GM21381 (cell line): ENCODE results near the gene WIPF2.

Experiments
- ATAC-seq: cut with Tn5 transposase; IDR thresholded peaks from one replicate; pipeline ENCODE4 v1.9.1; 2021; ENCODE audit warnings: mild to moderate bottlenecking, moderate library complexity; ENCODE audit not compliant: unreplicated experiment

WIPF2 gene, protein sequence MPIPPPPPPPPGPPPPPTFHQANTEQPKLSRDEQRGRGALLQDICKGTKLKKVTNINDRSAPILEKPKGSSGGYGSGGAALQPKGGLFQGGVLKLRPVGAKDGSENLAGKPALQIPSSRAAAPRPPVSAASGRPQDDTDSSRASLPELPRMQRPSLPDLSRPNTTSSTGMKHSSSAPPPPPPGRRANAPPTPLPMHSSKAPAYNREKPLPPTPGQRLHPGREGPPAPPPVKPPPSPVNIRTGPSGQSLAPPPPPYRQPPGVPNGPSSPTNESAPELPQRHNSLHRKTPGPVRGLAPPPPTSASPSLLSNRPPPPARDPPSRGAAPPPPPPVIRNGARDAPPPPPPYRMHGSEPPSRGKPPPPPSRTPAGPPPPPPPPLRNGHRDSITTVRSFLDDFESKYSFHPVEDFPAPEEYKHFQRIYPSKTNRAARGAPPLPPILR

DNA sequence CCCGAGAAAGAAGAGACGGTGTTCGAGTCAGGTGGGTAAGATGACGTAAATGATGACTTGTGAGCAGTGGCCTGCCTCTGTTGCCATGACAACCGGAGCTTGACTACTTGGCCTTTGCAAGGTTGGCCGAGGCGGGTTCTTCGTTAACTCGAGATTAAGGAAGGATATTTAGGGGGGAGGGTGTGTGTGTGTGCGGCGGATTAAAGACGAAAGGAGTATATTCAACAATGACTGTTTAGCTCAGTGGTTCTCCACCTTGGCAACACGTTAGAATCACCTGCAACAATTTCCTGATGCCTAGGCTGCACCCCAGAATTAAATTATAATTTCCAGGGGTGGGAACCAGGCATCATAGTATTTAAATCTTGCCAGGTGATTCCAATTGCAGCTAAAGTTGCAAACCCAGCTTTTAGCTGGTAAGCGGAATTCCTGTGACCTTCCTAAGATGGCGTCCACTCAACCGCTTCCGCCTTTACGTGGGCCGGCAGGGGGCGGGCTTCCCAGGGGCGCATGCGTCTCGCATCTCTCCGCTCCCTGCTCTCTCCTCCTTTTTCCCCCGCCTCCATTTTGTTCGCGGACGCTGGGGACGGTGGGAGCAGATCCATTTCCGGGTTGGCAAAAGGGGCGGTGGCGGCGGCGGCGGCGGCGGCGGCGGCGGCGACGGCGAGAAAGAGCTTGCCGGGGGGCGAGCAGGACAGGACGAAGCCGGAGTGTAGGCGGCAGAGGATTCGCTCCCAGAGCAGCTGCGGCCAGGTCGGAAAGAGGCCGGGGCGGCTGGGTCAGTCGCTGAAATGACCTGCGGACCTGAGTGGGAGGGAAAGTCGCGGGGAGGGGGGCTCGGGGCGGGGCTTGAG lies at the start of gene WIPF2:
Gene WIPF2 (plus strand): TSS at position 565 of the 854 bp plus-strand sequence. CDS start 37,156 bp downstream, outside the sequence.
- peak; percentile 87 for ATAC-seq

DNA sequence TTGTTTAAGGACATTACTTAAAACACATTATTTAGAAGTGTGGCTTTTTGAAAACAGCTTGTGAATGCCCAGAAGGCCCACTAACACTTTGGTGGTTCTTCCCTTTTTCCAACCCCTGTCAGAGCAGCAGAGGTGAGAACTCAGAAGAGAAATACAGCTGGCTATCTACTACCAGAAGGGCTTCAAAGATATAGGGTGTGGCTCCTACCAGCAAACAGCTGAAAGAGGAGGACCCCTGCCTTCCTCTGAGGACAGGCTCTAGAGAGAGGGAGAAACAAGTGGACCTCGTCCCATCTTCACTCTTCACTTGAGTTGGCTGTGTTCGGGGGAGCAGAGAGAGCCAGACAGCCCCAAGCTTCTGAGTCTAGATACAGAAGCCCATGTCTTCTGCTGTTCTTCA lies 48.8 kb upstream of the WIPF2 start:
- ATAC-seq: no peak

DNA sequence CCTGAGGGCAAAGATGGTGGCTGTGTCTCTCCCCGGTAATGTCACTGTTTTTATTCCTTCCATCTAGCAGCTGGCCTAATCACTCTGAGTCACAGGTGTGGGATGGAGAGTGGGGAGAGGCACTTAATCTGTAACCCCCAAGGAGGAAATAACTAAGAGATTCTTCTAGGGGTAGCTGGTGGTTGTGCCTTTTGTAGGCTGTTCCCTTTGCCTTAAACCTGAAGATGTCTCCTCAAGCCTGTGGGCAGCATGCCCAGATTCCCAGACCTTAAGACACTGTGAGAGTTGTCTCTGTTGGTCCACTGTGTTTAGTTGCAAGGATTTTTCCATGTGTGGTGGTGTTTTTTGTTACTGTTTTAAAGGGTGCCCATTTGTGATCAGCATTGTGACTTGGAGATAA lies 47.4 kb upstream of the WIPF2 start:
- no peak for ATAC-seq

DNA sequence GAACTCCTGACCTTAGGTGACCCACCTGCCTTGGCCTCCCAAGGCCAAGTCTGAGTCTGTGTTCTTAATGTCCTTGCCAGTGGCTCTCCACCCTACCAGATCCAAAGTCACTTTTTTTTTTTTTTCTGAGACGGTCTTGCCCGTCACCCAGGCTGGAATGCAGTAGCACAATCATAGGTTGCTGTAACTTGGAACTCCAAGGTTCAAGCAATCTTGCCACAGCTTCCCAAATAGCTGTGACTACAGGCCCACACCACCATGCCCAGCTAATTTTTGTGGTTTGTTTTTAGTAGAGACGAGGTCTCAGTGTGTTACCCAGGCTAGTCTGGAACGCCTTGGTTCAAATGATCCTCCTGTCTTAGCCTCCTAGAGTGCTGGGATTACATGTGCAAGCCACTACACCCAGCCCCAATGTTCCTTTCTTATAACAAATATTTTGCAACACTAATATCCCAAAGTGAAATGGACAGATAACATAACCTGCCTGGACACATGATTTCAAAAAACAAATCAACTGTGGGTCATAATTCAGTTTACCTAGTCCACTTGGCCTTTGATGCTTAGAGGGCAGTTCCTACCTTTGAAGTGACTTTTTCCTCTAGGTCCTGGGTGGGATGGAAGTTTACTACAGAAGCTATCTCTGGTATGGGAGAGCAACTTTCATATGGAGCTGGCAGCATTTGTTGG lies 45.9 kb upstream of the WIPF2 start:
- ATAC-seq: no peak

DNA sequence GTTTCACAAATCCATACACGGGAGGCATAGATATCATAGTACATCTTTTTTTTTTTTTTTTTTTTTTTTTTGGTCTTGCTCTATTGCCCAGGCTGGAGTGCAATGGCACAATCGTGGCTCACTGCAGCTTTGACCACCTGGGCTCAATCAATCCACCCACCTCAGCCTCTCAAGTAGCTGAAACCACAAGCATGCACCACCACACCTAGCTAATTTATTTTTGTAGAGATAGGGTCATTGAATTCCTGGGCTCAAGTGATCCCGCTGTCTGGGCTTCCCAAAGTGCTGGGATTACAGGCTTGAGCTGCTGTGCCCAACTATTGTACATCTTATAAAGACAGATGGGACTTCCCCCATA lies 45.3 kb upstream of the WIPF2 start:
- ATAC-seq: no peak

DNA sequence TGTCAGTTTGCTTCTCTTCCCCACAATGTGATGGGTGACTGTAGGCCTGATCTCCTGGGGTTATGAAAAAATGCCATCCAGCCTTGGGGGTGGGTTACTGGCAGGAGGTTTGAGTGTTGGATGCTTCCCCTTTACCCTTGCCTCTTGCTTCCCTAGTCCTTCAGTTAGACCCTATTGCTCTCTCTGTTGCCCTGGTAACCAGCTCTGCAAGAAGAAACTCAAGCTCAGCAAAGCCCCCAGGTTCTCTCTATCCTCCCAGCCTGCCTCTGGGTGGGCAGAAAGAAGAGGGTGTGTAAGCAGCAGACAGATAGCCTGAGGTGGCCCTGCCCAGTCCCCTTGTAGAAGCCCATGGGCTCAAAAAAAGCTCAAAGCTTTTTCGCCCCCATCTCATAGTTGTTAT lies 44.6 kb upstream of the WIPF2 start:
- no peak for ATAC-seq

DNA sequence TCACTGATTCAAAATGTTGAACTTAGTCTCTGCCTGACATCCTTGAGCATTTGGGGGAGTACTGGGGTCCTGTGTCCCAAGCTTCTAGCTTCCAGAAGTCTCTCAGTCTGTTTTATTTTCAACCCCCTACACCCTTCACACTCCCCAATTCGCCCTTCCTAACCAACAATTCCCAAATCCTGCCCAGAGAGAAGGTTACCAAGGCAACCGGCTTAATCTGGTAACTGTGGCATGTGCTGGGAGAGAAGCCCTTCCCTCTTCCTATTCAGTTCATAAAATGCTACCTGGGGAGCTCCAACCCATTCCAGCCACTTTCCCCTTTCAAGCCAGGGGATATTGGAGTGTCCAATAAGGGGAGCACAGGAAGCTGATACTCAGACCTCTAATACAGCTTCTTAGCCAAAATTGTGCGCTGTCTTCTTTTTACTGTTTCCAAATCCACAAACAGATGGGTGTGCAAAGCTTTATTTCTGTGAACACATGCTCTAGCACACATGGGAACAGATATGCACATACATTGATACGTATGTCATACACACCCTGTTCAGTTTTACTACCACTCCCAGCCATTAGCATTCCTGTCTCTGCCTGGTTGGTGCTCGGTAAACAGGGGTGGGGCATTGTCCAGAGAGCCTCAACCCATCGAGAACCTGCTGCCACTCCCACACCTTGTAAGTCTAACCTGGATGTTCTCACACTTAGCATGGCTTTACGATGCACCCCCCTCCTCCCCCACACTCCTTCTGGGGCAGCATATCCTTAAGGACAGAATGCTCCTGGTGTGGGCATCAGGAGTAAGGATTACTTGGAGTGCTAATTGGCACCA lies 43.0 kb upstream of the WIPF2 start:
- no peak for ATAC-seq

DNA sequence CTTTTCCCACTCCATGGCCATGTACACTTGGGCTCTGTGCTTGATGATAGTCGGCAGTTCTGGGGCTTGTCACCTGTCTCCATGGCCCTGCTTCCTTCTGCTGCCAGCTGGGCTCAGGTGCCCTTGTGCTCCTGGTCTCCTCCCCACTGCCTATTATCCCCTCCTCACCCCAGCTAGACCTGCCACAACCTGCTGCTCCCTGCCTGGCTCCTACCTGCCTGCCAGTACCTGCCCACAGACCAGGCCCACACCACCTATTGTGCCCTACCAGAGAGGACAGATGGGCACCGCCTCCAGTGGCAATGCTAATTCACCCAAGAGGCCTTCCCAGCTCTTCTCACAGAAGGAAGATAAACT lies 42.4 kb upstream of the WIPF2 start:
- no peak for ATAC-seq

DNA sequence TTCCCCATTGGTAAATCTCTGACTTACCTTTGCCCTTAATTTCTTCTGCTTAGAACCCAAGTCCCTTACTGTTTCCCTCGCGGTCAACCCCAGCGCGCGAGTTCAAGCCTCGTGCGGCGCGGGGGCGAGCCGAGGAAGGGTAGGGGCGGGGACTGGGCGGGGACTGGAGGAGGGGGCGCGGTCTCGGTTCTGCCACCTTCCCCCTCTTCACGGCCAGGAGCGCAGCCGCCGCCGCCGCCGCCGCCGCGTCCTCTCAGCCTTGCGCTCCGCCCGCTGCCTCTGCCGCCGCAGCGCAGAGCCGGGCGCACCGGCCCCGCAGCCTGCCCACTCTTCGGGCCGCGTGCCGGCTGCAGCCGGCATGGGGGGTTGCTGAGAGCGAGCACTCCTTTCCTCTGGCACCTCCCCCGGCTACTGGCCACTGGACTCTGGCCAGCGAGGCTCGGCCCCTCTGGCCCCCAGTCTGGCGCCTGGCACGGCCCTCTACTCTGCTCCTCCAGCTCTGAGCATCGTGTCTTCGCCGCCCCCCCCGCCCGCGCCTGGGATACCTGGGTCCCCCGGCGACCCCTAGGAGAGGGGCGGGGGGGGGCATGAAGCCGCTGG lies 41.7 kb upstream of the WIPF2 start, which contains the start of gene RAPGEFL1:
Gene RAPGEFL1 (plus strand): TSS at position 196 of the 600 bp plus-strand sequence. CDS start 392 bp downstream, at position 588.
- ATAC-seq: no peak

DNA sequence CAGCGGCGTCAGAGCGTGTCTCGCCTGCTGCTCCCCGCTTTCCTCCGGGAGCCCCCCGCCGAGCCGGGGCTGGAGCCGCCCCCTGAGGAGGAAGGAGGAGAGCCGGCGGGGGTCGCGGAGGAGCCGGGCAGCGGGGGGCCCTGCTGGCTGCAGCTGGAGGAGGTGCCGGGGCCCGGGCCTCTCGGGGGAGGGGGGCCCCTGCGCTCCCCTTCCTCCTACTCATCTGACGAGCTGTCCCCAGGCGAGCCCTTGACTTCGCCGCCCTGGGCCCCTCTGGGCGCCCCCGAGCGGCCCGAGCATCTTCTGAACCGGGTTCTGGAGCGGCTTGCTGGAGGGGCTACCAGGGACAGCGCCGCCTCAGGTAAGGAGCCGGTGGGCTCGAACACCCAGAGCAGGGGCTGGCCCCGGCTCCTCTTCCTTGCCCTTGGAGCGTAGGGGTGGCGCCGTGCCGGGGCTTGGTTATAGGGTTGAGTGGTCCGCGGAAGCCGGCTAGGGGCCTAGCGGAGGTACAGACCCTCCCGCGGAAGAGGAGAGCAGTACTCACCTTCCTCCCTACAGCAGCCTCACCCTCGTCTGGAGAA lies 41.0 kb upstream of the WIPF2 start:
- no peak for ATAC-seq

DNA sequence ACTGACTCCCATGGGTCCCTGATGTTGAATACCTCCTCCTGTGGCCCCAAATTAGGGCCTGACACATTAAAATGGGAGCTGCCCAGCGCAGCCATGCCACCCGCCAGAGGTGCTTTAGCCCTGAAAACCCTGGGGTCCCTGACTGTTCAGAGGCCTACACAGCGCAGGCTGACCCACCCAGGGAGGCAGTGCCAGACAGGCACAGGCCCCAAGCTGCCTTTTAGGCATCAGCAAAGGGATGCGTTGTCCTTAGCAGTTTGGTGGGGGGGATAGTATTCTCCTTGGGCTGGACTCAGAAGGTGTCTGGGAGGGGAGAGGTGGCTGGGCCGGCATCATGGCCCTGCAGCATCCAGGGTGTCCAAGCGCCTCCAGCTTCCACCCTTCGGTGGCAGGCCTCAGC lies 40.4 kb upstream of the WIPF2 start:
- no peak for ATAC-seq

DNA sequence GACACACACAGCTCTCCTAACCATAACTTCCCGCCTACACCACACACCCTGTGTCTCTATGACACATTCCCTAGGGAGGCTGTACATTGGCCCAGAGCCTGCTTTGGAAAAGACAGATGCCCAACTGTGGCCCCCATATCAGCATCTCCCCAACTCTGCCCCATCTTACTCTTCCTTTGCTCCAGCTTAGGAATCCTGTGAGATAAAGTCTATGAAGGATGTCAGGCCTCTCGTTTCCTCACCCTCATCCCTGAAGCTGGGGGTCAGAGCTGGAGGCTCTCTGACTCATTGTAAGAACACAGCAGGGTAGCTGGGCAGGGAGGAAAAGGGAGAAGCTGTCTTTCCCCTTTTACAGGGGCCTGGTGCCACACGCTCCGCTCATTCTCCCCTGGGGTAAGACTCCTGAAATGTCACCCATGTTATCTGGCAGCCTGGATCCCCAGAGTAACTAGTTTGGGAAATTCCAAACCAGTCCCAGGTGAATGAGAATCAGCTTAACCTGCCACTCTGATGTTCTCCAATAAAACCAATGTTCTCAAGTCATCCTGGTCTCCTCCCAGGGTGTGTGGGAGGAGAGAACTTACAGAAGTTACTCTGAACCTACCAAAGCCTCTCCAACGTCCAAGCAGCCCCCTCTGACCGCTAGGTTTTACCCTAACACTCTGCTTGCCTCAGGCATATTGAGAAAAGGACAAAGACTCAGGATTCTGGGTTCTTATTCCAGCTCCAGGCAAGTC lies 39.0 kb upstream of the WIPF2 start:
- ATAC-seq: no peak

DNA sequence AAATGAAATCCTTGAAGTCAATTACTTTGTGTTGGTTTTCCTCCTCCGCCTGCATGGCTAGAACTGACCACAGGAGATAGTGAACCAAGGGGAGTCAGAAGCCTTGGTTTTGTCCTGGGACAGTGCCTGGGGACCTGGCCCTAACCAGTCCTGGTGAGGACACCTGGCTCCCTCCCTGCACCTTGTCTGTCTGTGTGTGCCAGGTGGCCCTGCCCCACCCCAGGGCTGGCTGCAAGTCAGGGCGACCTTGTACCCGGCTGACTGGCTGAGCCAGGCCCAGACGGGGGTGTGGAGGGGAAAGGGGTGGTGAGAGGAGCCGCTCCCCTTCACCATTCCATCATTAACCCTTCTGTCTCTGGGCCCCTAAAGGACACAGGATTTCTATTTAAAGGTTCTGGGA lies 38.4 kb upstream of the WIPF2 start:
- no peak for ATAC-seq

DNA sequence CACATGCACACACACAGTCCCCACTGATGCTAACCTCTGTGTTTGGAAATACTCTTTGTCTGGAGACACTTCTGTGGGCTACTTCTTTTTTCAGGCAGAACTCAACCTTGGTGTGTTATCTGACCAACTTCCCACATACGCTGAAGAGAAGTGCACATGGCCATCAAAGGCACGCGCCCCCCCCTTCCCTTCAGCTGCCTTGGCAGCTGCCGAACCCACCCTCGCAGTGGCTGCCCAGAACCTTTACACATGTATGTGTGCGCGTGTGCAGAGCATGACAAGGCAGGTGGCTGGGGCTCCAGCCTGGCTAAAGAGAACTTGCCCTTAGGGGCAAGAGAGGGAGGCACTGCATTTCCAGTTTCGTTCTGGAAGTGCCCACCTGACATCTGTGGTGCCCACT lies 37.9 kb upstream of the WIPF2 start:
- ATAC-seq: no peak

DNA sequence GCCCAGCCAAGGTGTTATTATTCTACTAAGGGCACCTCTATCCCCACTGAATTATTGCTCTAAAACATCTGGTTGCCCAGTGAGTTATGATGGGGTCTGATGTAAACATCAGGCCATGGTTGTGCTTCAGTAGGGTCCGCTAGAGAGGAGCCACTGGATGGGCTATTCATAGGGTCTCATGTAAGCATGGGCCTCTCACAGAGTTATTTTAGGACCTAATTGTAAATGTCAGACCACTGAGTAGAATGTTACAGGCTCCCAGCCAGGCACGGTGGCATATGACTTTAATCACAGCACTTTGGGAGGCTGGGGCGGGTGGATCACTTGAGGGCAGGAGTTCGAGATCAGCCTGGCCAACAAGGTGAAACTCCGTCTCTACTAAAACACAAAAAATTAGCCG lies 36.5 kb upstream of the WIPF2 start:
- no peak for ATAC-seq

DNA sequence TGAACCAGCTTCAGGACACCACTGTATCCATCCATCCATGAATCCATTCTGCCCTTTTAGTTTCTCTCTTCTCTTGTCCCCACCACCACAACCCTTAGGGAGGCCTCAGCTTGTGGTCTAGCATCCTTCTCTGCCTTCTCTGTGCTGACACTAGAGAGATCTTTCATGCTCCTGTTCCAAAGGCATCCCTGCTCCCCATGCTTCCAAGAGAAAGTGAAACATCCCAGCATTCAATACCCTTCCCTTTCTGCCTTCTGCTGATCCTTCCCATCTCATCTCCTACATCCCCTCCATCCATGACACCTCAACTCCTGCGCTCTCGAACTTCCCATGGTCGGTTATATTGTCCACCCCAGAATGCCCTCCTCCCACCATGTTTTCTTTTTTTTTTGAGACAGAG lies 31.9 kb upstream of the WIPF2 start:
- ATAC-seq: no peak

DNA sequence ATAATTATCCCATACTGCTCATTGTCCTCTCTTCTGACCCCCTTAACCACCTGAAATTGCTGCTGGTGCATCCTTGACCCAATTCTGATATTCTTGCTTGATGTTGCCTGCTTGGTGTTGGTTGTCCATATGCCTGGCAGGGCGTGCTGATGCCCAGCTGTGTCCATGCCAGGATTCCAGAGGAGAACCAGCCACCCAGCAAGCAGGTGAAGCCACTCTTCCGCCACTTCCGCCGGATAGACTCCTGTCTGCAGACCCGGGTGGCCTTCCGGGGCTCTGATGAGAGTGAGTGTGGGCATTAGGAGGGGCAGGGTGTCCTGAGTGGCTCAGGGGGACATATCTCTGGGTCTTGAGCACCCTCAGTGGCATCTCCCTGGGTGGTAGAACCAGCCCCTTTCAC lies 30.4 kb upstream of the WIPF2 start:
- no peak for ATAC-seq

DNA sequence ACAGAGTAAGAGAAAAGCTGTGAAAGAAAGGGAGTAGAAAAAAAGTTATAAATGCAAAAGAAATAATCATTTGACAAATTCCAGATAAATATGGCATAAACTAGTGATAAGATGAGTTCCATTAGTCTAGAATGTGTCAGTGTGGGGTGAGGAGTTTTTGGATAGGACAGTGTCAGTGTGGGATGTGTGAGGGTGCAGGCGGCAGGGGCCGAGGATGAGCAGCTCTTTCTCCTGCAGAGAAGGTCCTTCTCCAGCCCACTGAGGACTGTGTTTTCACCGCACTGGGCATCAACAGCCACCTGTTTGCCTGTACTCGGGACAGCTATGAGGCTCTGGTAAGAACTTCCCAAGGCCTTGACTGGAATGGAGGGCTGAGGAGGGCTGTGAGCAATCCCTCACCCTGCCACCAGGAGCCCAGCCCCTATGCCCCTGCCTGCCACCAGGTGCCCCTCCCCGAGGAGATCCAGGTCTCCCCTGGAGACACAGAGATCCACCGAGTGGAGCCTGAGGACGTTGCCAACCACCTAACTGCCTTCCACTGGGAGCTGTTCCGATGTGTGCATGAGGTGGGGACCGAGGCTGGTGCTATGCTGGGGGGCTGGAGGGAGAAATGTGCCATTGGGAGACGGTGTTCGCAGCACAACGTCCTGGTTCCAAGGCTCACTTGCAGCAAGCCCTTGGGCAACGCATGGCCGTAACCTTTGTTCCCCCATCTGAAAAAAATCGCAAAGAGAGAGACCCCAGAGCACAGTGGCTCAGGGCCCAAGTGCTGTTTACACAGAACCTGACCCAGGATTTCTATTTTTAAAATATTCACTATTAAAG lies 28.7 kb upstream of the WIPF2 start:
- ATAC-seq: no peak
